ENCODE data around the gene SAMD4B.

Gene SAMD4B

GRCh38 chr19:39419003-39419402, 76.8 kb downstream of the SAMD4B start:
- Histone ChIP-seq H3K36me3 (no peaks in the 10 kb centered on the region), H3K27me3 (peaks cover 14% of the 10 kb centered on the region), H3K9me3 (no peaks in the 10 kb centered on the region), H3K4me3 (ENCODE audit: low read depth in 1 of 2, low read length in 1 of 2) (no peak overlapping the region), H3K27ac (no peak overlapping the region), H3K4me1 (ENCODE audit: control insufficient read depth in 1 of 2, insufficient read depth in 1 of 2, low read depth in 1 of 2, low read length in 1 of 2) (no peaks in the 10 kb centered on the region)
- TF ChIP-seq CTCF (IDR thresholded peaks at IDR 0.05) = no peak

- no peaks in the 10 kb centered on the region for H3K36me3 ChIP-seq
These were observed 78.5 kb downstream of the SAMD4B start for GRCh38 chr19:39420769-39421168.

GRCh38 chr19:39422020-39422419, 79.8 kb downstream of the SAMD4B start:
- H3K27ac ChIP-seq = no peak overlapping the region
- no peaks in the 10 kb centered on the region for H3K36me3 ChIP-seq
- H3K4me3 ChIP-seq (ENCODE audit: low read depth in 1 of 2, low read length in 1 of 2) = no peak overlapping the region
- H3K27me3 ChIP-seq = no peaks in the 10 kb centered on the region
- no peaks in the 10 kb centered on the region for H3K4me1 ChIP-seq (ENCODE audit: control insufficient read depth in 1 of 2, insufficient read depth in 1 of 2, low read depth in 1 of 2, low read length in 1 of 2)
- H3K9me3 ChIP-seq = no peaks in the 10 kb centered on the region
- no peak for TF ChIP-seq CTCF (IDR thresholded peaks at IDR 0.05)

More at GRCh38 chr19:39420769-39421168, 78.5 kb downstream of the SAMD4B start:
- Histone ChIP-seq H3K4me1 (ENCODE audit: control insufficient read depth in 1 of 2, insufficient read depth in 1 of 2, low read depth in 1 of 2, low read length in 1 of 2) (no peaks in the 10 kb centered on the region), H3K27me3 (no peaks in the 10 kb centered on the region), H3K4me3 (ENCODE audit: low read depth in 1 of 2, low read length in 1 of 2) (no peak overlapping the region), H3K9me3 (no peaks in the 10 kb centered on the region), H3K27ac (no peak overlapping the region)
- no peak for TF ChIP-seq CTCF (IDR thresholded peaks at IDR 0.05)

- Histone ChIP-seq H3K4me1 (ENCODE audit: control insufficient read depth in 1 of 2, insufficient read depth in 1 of 2, low read depth in 1 of 2, low read length in 1 of 2) (no peaks in the 10 kb centered on the region), H3K27me3 (peaks cover 10% of the 10 kb centered on the region), H3K27ac (no peak overlapping the region), H3K4me3 (ENCODE audit: low read depth in 1 of 2, low read length in 1 of 2) (no peak overlapping the region), H3K9me3 (no peaks in the 10 kb centered on the region), H3K36me3 (no peaks in the 10 kb centered on the region)
- TF ChIP-seq CTCF (IDR thresholded peaks at IDR 0.05) = no peak
These were observed 81.3 kb downstream of the SAMD4B start for GRCh38 chr19:39423258-39424086.

- Histone ChIP-seq H3K36me3 (no peaks in the 10 kb centered on the region), H3K4me1 (ENCODE audit: control insufficient read depth in 1 of 2, insufficient read depth in 1 of 2, low read depth in 1 of 2, low read length in 1 of 2) (no peaks in the 10 kb centered on the region), H3K9me3 (no peaks in the 10 kb centered on the region), H3K27ac (no peak overlapping the region), H3K4me3 (ENCODE audit: low read depth in 1 of 2, low read length in 1 of 2) (no peak overlapping the region), H3K27me3 (peaks cover 14% of the 10 kb centered on the region)
- TF ChIP-seq CTCF (IDR thresholded peaks at IDR 0.05) = no peak
These were observed 82.7 kb downstream of the SAMD4B start for GRCh38 chr19:39424934-39425333.
